GM21717 (cell line): Measurements from ENCODE around the gene PACRG.

Source experiments
- ATAC-seq: cut with Tn5 transposase; IDR thresholded peaks from one replicate; pipeline ENCODE4 v1.9.1; 2021; ENCODE audit warnings: mild to moderate bottlenecking, moderate library complexity; ENCODE audit not compliant: unreplicated experiment

PACRG gene

DNA sequence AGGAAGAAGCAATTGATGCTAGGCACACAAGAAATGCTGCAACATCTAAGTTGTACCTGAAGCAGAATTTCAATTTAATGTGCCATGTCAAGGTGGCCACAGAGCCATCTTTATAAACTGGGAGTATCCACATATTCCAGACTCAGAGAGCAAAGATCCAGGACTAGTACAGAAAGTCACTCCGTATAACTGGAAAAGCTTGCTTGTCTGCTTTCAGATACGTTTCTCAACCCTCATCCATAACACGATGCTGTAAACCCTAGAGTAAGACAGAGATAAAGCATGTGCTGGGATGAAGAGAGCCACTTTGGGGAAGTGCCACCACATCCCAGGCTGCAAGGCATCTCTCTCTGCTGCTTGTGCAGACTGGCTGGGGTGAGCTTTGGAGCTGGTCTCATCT, 134.7 kb downstream of the PACRG start:
- ATAC-seq = no peak

DNA sequence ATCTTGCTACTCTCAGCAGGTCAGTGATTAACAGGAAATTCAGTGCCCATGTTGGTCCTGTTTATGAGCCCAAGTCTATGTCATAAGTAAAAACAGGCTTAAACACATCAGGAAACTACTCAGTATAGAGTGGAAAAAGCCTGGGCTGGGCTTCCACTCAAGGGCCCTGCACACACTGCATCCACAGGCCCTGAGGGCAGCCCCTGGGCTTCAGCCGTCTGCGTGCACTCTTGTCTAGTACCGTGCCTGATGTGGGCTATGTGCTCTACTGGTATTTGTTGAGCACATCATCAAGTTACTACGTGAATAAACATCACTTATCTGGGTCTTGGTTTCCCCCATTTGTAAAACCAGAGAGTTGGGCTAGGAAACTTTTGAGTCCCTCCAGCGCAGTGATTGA, 135.2 kb downstream of the PACRG start:
- no peak for ATAC-seq

DNA sequence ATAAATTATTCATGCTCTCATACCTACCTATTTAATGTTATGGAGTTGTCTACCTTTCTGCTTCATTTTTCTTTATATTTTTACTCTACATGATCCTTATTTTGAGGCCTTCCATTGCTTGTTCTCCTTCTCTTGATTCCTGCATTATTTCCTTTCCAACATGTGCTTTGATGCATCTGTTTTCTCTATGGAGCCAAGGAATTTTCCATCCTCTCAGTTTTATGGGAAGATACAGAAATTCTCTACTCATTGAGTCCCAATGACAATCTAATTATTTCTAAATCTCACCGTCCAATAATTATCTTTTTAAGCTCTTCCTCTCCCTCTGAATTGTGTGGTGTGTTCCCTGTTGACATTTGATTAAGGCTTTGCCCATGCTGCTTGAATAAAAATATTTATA, 136.0 kb downstream of the PACRG start:
- ATAC-seq = no peak

DNA sequence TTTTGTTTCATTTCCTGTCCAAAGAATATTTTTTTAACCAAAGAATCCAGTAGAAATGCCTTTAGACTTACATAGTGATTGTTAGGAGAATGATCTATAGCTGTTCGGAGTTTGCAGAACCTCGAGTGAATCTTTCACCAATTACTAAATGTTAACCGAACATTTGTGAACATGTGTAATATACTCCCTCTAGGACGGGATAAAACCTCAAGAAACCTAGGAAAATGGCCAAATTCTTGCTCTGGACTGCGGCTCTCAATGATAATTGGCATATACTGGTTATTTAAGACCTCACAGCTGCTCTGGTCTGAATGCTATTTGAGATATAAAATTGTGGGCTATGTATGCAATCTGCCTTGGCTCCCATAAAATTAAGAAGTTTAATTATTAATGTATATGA, 137.1 kb downstream of the PACRG start:
- no peak for ATAC-seq

DNA sequence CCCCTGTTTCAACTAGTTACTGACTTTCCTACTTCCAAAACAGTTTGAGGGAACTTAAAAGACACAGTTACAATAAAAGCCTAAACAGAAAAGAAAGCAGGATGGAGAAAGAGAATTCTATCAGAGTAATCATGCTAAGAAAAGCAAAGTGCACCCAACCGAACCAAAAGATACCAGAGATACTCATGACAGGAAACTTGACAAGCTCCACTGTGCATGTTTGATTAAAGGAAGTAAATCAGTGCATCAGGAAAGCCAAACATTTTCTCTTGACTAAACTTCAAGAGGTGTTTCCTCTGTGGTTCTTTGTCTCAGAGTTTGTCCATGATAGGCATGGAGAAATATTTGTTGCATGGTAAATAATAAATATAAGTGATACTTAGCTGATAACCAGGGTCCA, 138.9 kb downstream of the PACRG start:
- no peak for ATAC-seq

DNA sequence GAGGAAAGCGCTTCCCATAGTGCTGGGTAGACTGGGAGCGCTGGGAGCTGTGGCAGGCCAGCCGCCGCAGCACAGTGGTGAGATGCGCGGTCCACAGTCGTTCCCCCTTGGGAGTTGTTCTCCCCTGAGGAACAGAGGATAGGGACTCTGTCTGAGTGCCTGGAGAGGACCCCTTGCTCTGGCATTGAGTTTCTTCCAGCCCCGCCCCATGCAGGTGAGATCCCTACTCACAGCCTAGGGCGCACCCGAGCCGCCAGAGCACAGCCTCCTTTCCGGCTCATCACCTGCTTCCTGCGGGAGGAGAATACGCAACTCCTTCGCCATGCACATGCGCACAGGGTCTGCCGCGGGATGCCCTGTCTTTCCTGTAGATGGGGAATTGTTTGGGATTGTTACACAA, 140.6 kb downstream of the PACRG start:
- ATAC-seq = no peak

DNA sequence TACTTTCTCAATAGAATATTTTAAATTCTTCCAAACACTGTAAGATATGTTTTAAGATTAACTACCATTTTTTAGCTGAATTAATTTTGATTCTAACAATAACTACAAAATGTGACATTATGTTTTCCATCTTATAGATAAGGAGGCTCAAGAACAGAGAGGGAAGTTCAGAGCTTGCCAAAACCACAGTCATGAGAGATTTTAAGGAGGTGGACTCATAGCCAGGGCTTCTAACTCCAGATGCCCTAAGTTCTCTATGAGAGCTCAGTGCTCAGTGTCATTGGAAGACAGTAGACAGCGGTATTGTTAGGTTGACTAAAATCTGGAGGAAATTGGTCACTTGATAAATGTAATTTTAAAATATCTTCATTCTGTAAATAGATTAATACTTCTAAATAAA, 144.2 kb downstream of the PACRG start:
- no peak for ATAC-seq

DNA sequence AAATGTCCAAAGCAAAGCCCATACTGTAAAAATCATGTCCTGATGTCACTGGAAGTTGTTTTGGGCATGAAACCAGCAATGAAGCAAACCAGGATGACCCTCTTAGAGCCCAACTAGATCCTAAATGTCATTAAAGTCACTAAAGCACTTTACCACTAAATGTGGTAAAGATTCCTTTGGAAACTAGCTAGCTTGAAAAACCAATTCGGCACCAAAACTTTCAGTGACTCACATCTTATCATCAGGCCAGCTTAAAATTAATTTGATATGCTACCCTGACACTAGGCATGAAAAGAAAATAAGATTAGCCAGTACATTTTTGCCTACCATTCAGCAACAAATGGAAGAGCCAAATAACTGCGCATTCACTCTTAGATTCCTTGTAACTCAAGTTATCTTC, 145.8 kb downstream of the PACRG start:
- no peak for ATAC-seq

DNA sequence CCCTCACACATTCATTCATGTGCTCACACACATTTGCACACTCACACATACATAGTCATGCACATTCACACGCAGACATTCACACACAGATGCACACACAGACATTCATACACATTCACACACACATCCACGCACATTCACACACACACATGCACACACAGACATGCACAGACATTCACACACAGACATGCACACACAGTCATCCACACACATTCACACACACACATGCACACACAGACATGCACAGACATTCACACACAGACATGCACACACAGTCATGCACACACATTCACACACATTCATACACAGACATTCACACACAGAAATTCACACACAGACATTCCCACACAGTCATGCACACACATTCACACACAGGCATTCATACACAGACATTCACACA, 147.3 kb downstream of the PACRG start:
- ATAC-seq = no peak

DNA sequence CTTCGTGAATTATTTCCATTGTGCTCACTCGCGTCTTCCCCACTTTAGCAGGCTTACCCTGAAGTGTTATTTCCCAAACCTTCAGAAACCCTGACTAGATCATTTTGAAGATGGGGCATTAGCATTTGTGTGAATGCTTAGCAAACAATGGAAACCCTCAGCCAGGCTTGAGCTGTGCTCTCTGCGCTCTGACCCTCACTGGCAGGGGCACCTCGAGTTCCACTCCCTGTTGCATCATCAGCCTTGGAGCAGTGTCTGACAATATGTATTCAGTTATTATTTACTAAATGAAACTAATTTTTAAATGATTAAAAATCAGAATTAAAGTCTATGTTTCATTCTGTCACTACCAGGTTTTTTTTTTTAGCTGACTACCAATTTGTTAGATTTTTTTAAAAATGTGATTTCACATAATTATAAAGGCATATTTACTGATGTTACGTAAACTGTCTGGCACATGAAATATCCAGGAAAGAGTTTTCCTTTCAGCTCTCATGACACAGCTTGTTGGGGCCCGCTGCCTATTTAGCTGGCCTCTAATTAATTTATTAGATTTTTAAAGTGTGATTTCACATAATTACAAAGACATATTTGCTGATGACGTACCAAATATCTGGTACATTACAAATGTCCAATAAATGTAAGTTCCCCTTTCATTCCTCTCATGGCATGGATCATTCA, 155.2 kb downstream of the PACRG start:
- ATAC-seq = no peak

DNA sequence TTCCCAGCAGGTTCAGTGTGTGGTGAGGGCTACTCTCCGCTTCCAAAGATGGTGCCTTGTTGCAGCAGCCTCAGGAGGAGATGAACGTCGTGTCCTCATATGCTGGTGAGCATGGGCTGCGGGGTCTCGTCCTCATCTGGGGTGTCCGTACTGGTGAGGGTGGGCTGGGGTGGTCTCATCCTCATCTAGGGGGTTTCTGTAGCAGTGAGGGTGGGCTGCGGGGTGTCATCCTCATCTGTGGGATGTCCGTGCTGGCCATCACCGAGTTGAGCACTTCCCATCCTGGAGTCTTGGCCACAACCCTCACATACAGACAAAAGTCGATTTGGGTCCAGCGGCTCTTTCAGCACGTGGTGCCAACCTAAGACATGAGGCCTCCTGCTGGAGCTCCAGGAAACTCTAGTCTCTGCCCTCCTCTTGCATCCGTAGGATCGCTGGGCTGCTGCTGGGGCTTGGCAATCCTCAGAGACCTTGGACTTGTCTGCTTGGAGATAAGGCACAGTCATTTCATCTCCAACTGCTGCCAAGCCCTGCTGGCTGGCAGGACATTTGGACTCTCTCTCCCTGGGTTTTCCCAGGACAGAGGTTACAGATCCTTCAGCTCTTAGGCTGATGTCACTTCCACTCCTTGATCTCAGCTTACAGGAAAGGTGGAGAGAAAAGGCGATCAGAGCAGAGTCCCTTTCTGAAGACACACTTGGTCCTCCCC, 160.4 kb downstream of the PACRG start:
- no peak for ATAC-seq

DNA sequence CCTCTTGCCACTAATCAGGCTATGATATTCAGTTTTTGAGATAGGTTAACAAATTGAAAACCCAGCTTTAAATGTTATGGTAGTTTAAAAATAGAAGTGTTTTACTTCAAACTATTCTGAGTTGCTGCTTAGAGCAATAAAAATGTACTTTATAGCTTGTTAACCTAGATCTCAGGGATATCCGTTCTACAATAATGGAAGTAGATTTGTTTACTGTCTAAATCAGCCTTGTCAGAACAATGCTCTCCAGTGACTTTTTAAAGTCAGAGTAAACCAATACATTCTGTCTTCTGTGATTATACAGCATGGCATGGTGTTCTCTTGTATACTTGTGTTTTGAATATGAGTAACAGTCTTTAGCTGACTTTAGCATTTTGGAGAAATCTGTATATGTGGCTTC, 161.5 kb downstream of the PACRG start:
- ATAC-seq = no peak

DNA sequence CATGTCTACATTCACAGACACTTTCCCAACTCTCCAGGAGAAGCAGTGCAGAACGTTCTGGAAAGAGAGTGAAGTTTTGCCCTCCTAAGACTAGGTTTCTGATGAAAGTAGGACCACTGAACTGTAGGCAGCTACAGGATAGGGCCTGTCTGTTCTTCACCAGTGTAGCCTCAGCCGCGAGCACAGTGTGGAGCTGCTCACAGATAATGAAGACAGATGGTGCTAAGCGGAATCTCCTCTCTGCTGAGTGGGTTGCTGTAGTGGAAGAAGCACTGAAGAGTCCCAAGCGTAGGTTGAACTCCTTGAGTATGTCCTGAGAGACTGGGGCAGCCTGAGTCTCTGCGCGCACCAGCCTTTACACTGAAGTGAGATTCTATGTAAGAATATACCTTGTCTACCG, 170.2 kb downstream of the PACRG start:
- no peak for ATAC-seq

DNA sequence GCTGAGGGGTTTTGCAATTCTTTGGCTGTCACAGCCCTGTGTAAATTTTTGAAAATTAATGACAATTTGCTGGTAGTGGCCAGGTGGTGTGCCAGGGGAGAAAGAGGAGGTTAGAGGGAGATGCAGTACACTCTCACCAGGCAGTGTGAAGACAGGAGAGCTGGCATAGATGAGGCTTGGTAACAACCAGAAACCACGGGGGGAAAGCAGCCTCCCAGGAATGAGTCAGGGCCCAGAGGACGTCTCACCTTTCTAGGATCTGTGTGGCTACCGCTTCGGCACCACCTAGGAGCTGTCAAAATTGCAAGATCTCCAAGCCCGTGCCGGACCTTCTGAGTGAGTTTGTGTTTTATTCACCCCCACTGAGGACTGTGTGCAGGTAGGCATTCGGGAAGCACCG, 171.4 kb downstream of the PACRG start:
- no peak for ATAC-seq

DNA sequence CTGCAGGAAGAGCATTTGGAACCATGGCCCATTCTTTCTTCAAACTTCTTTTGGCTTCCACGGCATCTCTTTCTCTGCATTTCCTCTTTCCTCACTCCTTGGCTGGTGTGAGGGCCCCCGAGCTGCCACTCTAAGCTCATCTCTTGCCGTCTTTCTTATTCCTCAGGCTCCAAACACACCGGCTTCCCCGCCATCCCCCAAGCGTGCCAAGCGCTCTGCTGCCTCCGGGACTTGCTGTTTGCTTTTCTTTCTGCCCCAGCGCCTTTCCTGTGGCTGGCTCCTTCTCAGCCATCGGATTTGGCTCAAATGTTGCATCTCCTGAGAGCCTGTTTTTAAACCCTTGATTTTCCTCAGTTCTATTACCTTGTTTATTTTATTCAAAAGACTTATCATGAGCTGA, 172.7 kb downstream of the PACRG start:
- no peak for ATAC-seq

DNA sequence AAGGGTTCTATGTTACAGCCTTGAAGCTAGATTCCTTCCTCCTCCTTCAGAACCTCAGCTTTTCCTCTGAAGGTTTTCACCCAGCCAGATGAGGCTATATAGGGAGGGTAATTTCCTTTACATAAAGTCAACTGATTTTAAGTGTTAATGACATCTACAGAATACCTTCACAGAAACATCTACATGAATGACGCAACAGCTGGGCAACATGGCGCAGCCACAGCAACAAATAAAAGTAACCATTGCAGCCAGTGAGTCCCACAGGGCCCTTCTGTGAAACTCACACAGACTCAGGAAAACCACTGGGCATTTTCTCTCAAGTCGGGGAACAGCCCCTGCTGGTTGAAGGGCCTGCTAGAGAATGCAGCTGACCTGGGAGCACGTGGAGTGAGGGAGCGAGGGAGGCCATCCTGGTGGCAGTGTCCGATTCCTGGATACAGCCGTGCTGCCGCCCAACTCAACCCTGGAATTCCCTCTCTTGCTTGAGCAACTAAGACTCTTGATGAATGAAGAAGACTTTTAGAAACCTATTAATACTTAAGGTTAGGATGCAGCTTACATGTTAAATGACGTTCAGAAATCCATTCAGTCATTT, 176.4 kb downstream of the PACRG start:
- ATAC-seq = no peak

DNA sequence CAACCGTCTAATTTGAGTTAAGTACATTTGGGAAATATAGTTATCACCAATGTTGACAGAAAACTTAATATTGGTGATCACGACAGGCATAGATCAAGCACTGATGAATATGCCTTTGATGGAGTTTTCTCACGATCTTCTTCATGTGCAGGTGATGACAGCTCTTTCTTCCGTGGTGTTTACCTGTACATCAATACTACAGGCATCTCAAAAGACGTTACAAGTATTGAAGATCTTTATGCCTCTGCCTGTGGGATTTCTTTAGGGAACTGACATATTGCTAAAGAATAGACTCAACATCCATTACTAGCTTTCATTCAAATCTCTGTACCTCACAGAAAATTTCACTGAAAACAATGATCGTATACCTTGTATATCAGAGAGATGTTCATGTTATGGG, 178.7 kb downstream of the PACRG start:
- no peak for ATAC-seq

DNA sequence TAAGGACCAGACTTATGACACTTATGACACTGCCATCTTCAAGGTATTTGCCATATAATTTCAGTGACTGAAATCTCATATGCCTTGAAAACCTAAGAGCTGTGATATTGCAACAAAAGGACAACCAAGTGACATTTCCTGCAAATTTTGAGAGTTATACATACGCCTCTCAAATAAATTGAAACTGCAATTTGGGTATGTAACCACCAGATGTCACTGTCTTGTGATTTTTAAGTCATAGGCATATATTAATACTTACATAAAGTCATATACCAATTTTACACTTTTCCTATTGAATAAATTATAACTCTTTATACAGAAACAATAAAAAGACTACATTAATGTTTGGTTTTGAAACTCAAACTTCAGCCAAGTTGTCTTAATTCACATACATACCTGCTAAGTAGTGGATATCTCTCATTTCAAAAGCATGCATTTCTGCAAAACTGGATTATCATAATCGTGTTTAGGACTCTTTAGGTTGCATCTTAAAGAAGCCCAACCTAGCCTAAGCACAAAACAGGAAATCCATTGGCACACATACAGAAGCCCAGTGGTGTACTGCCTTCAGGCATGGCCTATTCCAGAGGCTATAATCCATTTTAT, 180.2 kb downstream of the PACRG start:
- no peak for ATAC-seq

DNA sequence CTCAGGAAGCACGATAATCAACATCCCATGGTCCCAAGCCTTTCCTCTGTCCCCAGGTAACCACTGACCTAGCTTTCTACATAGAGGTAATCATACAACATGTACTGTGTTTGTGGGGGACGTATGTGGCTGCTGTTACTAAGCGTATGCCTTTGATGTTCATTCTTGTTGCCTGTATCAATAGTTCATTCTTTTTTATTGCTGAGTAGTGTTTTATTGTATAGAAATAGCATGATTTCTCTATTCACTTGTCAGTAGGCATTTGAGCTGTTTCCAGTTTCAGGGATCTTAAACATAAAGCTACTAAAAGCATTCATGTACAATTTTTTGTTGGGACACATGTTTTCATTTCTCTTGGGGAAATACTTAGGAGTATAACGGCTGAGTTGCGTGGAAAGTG, 185.4 kb downstream of the PACRG start:
- no peak for ATAC-seq

DNA sequence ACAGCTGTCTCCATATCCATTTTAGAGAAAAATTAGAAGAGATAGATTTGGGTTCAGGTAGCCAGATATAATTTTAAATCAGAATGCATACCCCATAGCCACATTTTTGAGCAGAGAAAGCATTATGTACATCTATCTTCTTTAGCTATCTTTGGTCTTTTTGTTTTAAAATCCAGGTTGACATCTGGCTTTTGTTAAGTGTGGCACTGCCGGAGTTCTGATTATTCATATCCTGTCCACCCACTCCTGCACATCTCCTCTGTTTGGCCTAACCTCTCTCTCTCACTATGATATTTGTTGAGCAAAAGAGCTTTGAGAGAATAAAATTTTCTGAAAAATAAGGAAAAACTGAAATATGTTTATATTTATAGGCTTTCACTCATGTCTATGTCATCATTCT, 189.7 kb downstream of the PACRG start:
- no peak for ATAC-seq

DNA sequence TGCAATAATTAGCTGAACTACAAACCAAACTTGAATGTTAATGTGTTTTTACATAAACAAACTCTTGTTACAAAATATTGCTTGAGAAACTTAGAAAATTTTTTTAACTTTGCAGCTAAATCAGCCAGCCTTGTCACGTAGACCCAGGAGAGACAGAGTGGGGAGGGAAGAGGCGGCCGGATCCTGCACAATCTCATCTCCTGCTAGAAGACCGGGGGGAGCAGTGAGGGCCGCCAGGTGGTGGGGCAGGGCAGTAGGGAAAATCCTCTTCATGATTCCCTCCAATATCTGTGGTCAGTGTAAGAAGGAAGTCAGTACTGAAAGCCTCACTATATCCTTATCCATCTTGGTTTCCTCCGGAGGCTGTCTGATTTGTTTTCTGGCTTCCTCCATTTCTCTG, 193.3 kb downstream of the PACRG start:
- ATAC-seq = no peak

DNA sequence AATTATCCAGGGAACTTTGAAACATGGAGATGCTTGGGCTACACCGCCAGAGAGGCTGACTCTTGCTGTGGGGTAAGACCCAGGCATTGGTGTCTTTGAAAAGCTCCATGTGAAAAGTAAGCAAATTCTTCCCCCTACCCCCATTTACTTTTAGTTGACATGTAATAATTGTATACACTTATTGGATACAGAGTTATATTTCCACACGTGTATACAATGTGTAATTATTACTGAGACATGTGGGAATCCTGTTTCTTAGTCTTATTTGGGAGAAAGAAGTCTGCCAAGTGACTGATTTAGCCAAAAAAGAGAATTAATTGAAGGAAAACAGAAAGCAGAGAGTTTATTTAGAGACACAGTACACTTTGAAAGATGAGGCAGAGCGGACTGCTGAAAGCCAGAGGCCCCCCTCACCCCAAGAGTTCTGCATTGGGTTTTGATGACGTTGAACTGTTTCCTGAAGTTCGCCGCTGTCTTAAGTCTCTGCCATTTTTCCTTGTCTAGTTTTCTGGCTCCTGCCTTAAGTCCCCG, 193.8 kb downstream of the PACRG start:
- ATAC-seq = no peak
